T-cell (primary cell): ENCODE measurements around the gene MPZL1. TPM values are rescaled to one million over a fixed set of nuclear protein-coding genes. Genes with fewer than 3 reads are reported as not detected.

Experiments
- ATAC-seq, 4 experiments: fragments of 200-7000 bp in 3 of 4; fragments of 150-1000 bp in 1 of 4; cut with Tn5 transposase; replicated peaks in 1 of 4; 1 replicate in 3 of 4; 2 replicates in 1 of 4; pipeline ENCODE4 v1.10.0; 2021; ENCODE audit warnings: moderate library complexity in 3 of 4, mild to moderate bottlenecking in 2 of 4, moderate number of reproducible peaks in 1 of 4
- CTCF ChIA-PET, 2 donors: fragments of 300-600 bp; sonication (Branson Sonifier 250); formaldehyde crosslinking; loops; one replicate each; lab custom pipeline; 2022; ENCODE audit warnings: antibody characterized with exemption in 2 of 2; lab: Charles Lee
- POLR2A ChIA-PET, 2 donors: fragments of 300-600 bp; sonication (Branson Sonifier 250); formaldehyde crosslinking; loops; one replicate each; lab custom pipeline; 2022; ENCODE audit warnings: antibody characterized with exemption in 2 of 2; lab: Charles Lee
- DNase-seq, 35 experiments: peaks; one replicate each; pipeline versions ENCODE4 v3.0.0 to v3.0.0-alpha.2; 2013 to 2023
- H3K27ac ChIP-seq: one replicate; pipeline ENCODE4 v1.5.1; 2013; ENCODE audit warnings: low read length
- H3K27me3 ChIP-seq, 2 experiments: replicated peaks in 1 of 2; 1 replicate in 1 of 2; 2 replicates in 1 of 2; pipeline versions ENCODE4 v1.6.1 to v1.7.0; 2013; ENCODE audit warnings: low read length in 1 of 2, mixed read lengths in 1 of 2; ENCODE audit not compliant: control insufficient read depth in 2 of 2, insufficient read depth in 2 of 2; ENCODE audit errors: extremely low read depth in 1 of 2
- H3K36me3 ChIP-seq, 2 donors: 1 replicate in 1 of 2; 2 replicates in 1 of 2; pipeline versions ENCODE4 v1.6.1 to v1.7.0; 2013; ENCODE audit warnings: low read length in 1 of 2; ENCODE audit not compliant: control insufficient read depth in 2 of 2, insufficient read depth in 1 of 2; ENCODE audit errors: extremely low read depth in 1 of 2
- H3K4me1 ChIP-seq, 2 experiments: 1 replicate in 1 of 2; 2 replicates in 1 of 2; pipeline versions ENCODE4 v1.6.1 to v1.7.0; 2013; ENCODE audit warnings: low read length in 2 of 2, mixed read lengths in 1 of 2; ENCODE audit not compliant: insufficient read depth in 2 of 2, control insufficient read depth in 1 of 2; ENCODE audit errors: extremely low read depth in 1 of 2
- H3K4me3 ChIP-seq, 2 donors: 1 replicate in 1 of 2; 2 replicates in 1 of 2; pipeline versions ENCODE4 v1.5.1 to v1.7.0; 2013; ENCODE audit warnings: mild to moderate bottlenecking in 2 of 2, low read length in 1 of 2, moderate library complexity in 1 of 2; ENCODE audit not compliant: control insufficient read depth in 1 of 2; ENCODE audit errors: extremely low read depth in 1 of 2
- H3K9me3 ChIP-seq: 2 replicates; pipeline ENCODE4 v1.7.0; 2013
- H3K27ac Mint-ChIP-seq, 2 donors: one replicate each; pipeline ENCODE4 v1.8.0; 2020 to 2021; ENCODE audit warnings: mild to moderate bottlenecking in 2 of 2, mixed read lengths in 2 of 2
- H3K27me3 Mint-ChIP-seq, 2 donors: one replicate each; pipeline ENCODE4 v1.8.0; 2021 to 2022; ENCODE audit warnings: mixed read lengths in 2 of 2
- H3K36me3 Mint-ChIP-seq: one replicate; pipeline ENCODE4 v1.8.0; 2021; ENCODE audit warnings: mixed read lengths
- H3K4me1 Mint-ChIP-seq, 3 donors: one replicate each; pipeline ENCODE4 v1.8.0; 2020 to 2022; ENCODE audit warnings: mixed read lengths in 3 of 3, mild to moderate bottlenecking in 1 of 3
- H3K4me3 Mint-ChIP-seq, 3 donors: one replicate each; pipeline ENCODE4 v1.8.0; 2020 to 2022; ENCODE audit warnings: mild to moderate bottlenecking in 3 of 3, mixed read lengths in 3 of 3, moderate library complexity in 3 of 3
- H3K9me3 Mint-ChIP-seq, 3 donors: one replicate each; pipeline ENCODE4 v1.8.0; 2020 to 2022; ENCODE audit warnings: mixed read lengths in 3 of 3
- WGBS: methylation state at CpG from one replicate; pipeline ENCODE4 v1.1.5; 2013; ENCODE audit warnings: missing lambda C conversion rate; ENCODE audit not compliant: insufficient coverage; 5-methylcytosine and 5-hydroxymethylcytosine counted together
- total RNA-seq, 35 experiments: library from RNA in 6 of 35; stranded (reverse) in 6 of 35; fragments of 120-200 nt in 1 of 35; gene quantifications; one replicate each; pipeline versions ENCODE4 v1.2.1 to v1.2.4 and lab custom pipeline; 2013 to 2026

The MPZL1 gene
- total RNA-seq, 5 donors from 2014 or later (not counting 1 experiment from before 2014, with no cell fraction given) = 5.1 to 9.9 (median 8.5) TPM

GRCh38 chr1:167746013-167746672, 24.4 kb downstream of the MPZL1 start:
- no peak for ATAC-seq
- H3K27me3 Mint-ChIP-seq = no peaks in the 10 kb centered on the region
- Histone ChIP-seq H3K4me1 (no peaks in the 10 kb centered on the region), H3K27me3 (no peaks in the 10 kb centered on the region), H3K36me3 (no peaks in the 10 kb centered on the region), H3K4me3 (no peak overlapping the region), H3K9me3 (no peaks in the 10 kb centered on the region), H3K27ac (no peak overlapping the region)
- no peak overlapping the region for H3K4me3 Mint-ChIP-seq
- ChIA-PET CTCF (no interaction called here), POLR2A (no interaction called here)
- no peaks in the 10 kb centered on the region for H3K9me3 Mint-ChIP-seq
- 100% methylated on average over 3 of the region's 5 CpGs for WGBS
- DNase-seq = no peak
- H3K36me3 Mint-ChIP-seq = no peaks in the 10 kb centered on the region
- H3K4me1 Mint-ChIP-seq = peaks cover 0 to 5% (median 2%) of the 10 kb centered on the region in 3 donors
- H3K27ac Mint-ChIP-seq = no peak overlapping the region

- Histone ChIP-seq H3K9me3 (no peaks in the 10 kb centered on the region), H3K4me1 (no peaks in the 10 kb centered on the region), H3K27ac (no peak overlapping the region), H3K36me3 (no peaks in the 10 kb centered on the region), H3K27me3 (no peaks in the 10 kb centered on the region), H3K4me3 (no peak overlapping the region)
- POLR2A ChIA-PET = no interaction called here
- Mint-ChIP-seq H3K4me1 (peaks cover 2 to 8% (median 2%) of the 10 kb centered on the region in 3 donors), H3K4me3 (no peak overlapping the region), H3K27ac (no peak overlapping the region), H3K9me3 (no peaks in the 10 kb centered on the region), H3K36me3 (no peaks in the 10 kb centered on the region), H3K27me3 (no peaks in the 10 kb centered on the region)
- WGBS = 95% methylated on average over 4 of the region's 7 CpGs
- CTCF ChIA-PET = no interaction called here
- DNase-seq (no peak), ATAC-seq (no peak)
Measured at GRCh38 chr1:167746988-167747655, 25.3 kb downstream of the MPZL1 start.

GRCh38 chr1:167747988-167748387, 26.2 kb downstream of the MPZL1 start:
- H3K27ac ChIP-seq = no peak overlapping the region
- H3K27me3 ChIP-seq = no peaks in the 10 kb centered on the region
- ChIA-PET POLR2A (interaction anchor here in 1 of 2 donors (0.6 kb wide), 1 partner anchor 74 kb away, joined by 3 read pairs; no protein-coding TSS in a partner anchor), CTCF (no interaction called here)
- H3K4me1 ChIP-seq = peaks cover 0 to 7% of the 10 kb centered on the region in 2 experiments
- no peak overlapping the region for H3K4me3 ChIP-seq
- H3K9me3 Mint-ChIP-seq = no peaks in the 10 kb centered on the region
- H3K36me3 ChIP-seq = no peaks in the 10 kb centered on the region
- ATAC-seq (no peak), DNase-seq (no peak)
- no CpG with 5 or more reads among the region's 1 CpG for WGBS
- no peak overlapping the region for H3K27ac Mint-ChIP-seq
- peaks cover 8 to 12% (median 10%) of the 10 kb centered on the region in 3 donors for H3K4me1 Mint-ChIP-seq
- no peak overlapping the region for H3K4me3 Mint-ChIP-seq
- no peaks in the 10 kb centered on the region for H3K36me3 Mint-ChIP-seq
- H3K27me3 Mint-ChIP-seq = no peaks in the 10 kb centered on the region
- H3K9me3 ChIP-seq = no peaks in the 10 kb centered on the region

GRCh38 chr1:167748906-167749305, 27.1 kb downstream of the MPZL1 start:
- CTCF ChIA-PET = no interaction called here
- peaks cover 0 to 7% of the 10 kb centered on the region in 2 experiments for H3K4me1 ChIP-seq

GRCh38 chr1:167749741-167750140, 28.0 kb downstream of the MPZL1 start:
- DNase-seq (no peak), ATAC-seq (no peak)
- Histone ChIP-seq H3K27me3 (no peaks in the 10 kb centered on the region), H3K36me3 (no peaks in the 10 kb centered on the region), H3K27ac (no peak overlapping the region), H3K9me3 (no peaks in the 10 kb centered on the region), H3K4me1 (peaks cover 0 to 7% of the 10 kb centered on the region in 2 experiments), H3K4me3 (no peak overlapping the region)
- Mint-ChIP-seq H3K9me3 (no peaks in the 10 kb centered on the region), H3K27ac (no peak overlapping the region), H3K4me1 (peaks cover 11 to 13% (median 12%) of the 10 kb centered on the region in 3 donors), H3K4me3 (no peak overlapping the region), H3K36me3 (no peaks in the 10 kb centered on the region), H3K27me3 (no peaks in the 10 kb centered on the region)
- ChIA-PET CTCF (interaction anchor here in 1 of 2 donors (0.5 kb wide), 1 partner anchor 8 kb away, joined by 3 read pairs; no protein-coding TSS in a partner anchor), POLR2A (no interaction called here)
- no CpG with 5 or more reads among the region's 2 CpGs for WGBS

More at GRCh38 chr1:167748906-167749305, 27.1 kb downstream of the MPZL1 start:
- Histone ChIP-seq H3K36me3 (no peaks in the 10 kb centered on the region), H3K4me3 (no peak overlapping the region), H3K27ac (no peak overlapping the region), H3K9me3 (no peaks in the 10 kb centered on the region), H3K27me3 (no peaks in the 10 kb centered on the region)
- Mint-ChIP-seq H3K4me1 (peaks cover 11 to 13% (median 12%) of the 10 kb centered on the region in 3 donors), H3K4me3 (no peak overlapping the region), H3K27me3 (no peaks in the 10 kb centered on the region), H3K36me3 (no peaks in the 10 kb centered on the region), H3K9me3 (no peaks in the 10 kb centered on the region), H3K27ac (no peak overlapping the region)
- ATAC-seq (no peak), DNase-seq (no peak)
- POLR2A ChIA-PET = no interaction called here

GRCh38 chr1:167750641-167751040, 28.9 kb downstream of the MPZL1 start:
- Mint-ChIP-seq H3K27me3 (no peaks in the 10 kb centered on the region), H3K4me3 (no peak overlapping the region), H3K36me3 (no peaks in the 10 kb centered on the region), H3K27ac (no peak overlapping the region), H3K9me3 (no peaks in the 10 kb centered on the region), H3K4me1 (peaks cover 11 to 13% (median 12%) of the 10 kb centered on the region in 3 donors)
- Histone ChIP-seq H3K27ac (no peak overlapping the region), H3K36me3 (no peaks in the 10 kb centered on the region), H3K27me3 (no peaks in the 10 kb centered on the region), H3K9me3 (no peaks in the 10 kb centered on the region), H3K4me3 (no peak overlapping the region), H3K4me1 (peaks cover 0 to 7% of the 10 kb centered on the region in 2 experiments)
- ChIA-PET CTCF (no interaction called here), POLR2A (no interaction called here)
- DNase-seq (no peak), ATAC-seq (no peak)
- WGBS = no CpG with 5 or more reads among the region's 2 CpGs
